H1 (cell line): ENCODE results near the gene SLC17A1. TPM values are rescaled to one million over a fixed set of nuclear protein-coding genes. Genes with fewer than 3 reads are reported as not detected.

Experiments
- CTCF ChIA-PET: fragments of 300-600 bp; sonication (Branson Sonifier 250); formaldehyde crosslinking; loops from one replicate; lab custom pipeline; 2021; ENCODE audit not compliant: partially characterized antibody; lab: Charles Lee
- POLR2A ChIA-PET: fragments of 300-600 bp; sonication (Branson Sonifier 250); formaldehyde crosslinking; loops from one replicate; lab custom pipeline; 2021; ENCODE audit warnings: inconsistent platforms; ENCODE audit not compliant: partially characterized antibody; lab: Charles Lee
- DNase-seq, 2 experiments: peaks; one replicate each; pipeline versions ENCODE4 v3.0.0 to v3.0.0-alpha.2; 2010 to 2022; ENCODE audit warnings: low spot score in 2 of 2, low read depth in 1 of 2, mixed read lengths in 1 of 2
- FAIRE-seq: peaks from 2 replicates; lab custom pipeline; 2011; peaks lifted over from hg19 to GRCh38; lab: Jason Lieb, UNC
- H2AFZ ChIP-seq: 2 replicates; pipeline ENCODE4 v1.8.1; 2012; ENCODE audit warnings: low read length, inconsistent platforms
- H2AK5ac ChIP-seq: 2 replicates; pipeline ENCODE4 v1.6.1; 2013; ENCODE audit warnings: low read depth, low read length
- H2BK120ac ChIP-seq: replicated peaks from 2 replicates; pipeline ENCODE3; 2013; ENCODE audit warnings: low read depth, low read length, inconsistent platforms
- H2BK12ac ChIP-seq: 2 replicates; pipeline ENCODE4 v1.6.1; 2013; ENCODE audit warnings: low read depth, low read length
- H2BK15ac ChIP-seq: 2 replicates; pipeline ENCODE4 v1.6.1; 2013; ENCODE audit warnings: low read length
- H2BK20ac ChIP-seq: 2 replicates; pipeline ENCODE4 v1.6.1; 2013; ENCODE audit warnings: low read length
- H2BK5ac ChIP-seq: 2 replicates; pipeline ENCODE4 v1.6.1; 2013; ENCODE audit warnings: low read depth, low read length
- H3K14ac ChIP-seq: 2 replicates; pipeline ENCODE4 v1.6.1; 2013; ENCODE audit warnings: inconsistent platforms; ENCODE audit not compliant: insufficient read length
- H3K18ac ChIP-seq: 2 replicates; pipeline ENCODE4 v1.6.1; 2013; ENCODE audit warnings: low read length; ENCODE audit errors: extremely low read depth
- H3K23ac ChIP-seq: 2 replicates; pipeline ENCODE4 v1.6.1; 2013; ENCODE audit warnings: inconsistent platforms; ENCODE audit not compliant: insufficient read length
- H3K23me2 ChIP-seq: 2 replicates; pipeline ENCODE4 v1.6.1; 2013; ENCODE audit warnings: low read depth, low read length
- H3K27ac ChIP-seq: 2 replicates; pipeline ENCODE4 v1.6.1; 2011; ENCODE audit warnings: low read depth, low read length, inconsistent platforms
- H3K27me3 ChIP-seq, 4 experiments: replicated peaks in 1 of 4; 1 replicate in 1 of 4; 2 replicates in 3 of 4; pipeline versions ENCODE4 v1.6.1 to v1.8.1; 2011 to 2013; ENCODE audit warnings: low read length in 3 of 4, mild to moderate bottlenecking in 3 of 4, inconsistent platforms in 2 of 4, mixed read lengths in 2 of 4, moderate library complexity in 1 of 4; ENCODE audit not compliant: control insufficient read depth in 3 of 4, insufficient read depth in 3 of 4; ENCODE audit errors: extremely low read depth in 1 of 4
- H3K36me3 ChIP-seq, 4 experiments: 2 replicates each; pipeline versions ENCODE4 v1.6.1 to v1.8.1; 2011 to 2013; ENCODE audit warnings: mild to moderate bottlenecking in 4 of 4, low read length in 3 of 4, moderate library complexity in 2 of 4, control low read depth in 1 of 4, inconsistent platforms in 1 of 4; ENCODE audit not compliant: insufficient read depth in 4 of 4, control insufficient read depth in 2 of 4
- H3K4ac ChIP-seq: replicated peaks from 2 replicates; pipeline ENCODE3; 2013; ENCODE audit warnings: low read length, low read depth, mixed read lengths, inconsistent platforms; ENCODE audit not compliant: insufficient read length
- H3K4me1 ChIP-seq, 4 experiments: replicated peaks in 1 of 4; 1 replicate in 1 of 4; 2 replicates in 3 of 4; pipeline versions ENCODE4 v1.6.1 to v1.8.1; 2011 to 2013; ENCODE audit warnings: low read length in 3 of 4, inconsistent platforms in 2 of 4, mixed read lengths in 1 of 4; ENCODE audit not compliant: insufficient read depth in 4 of 4, control insufficient read depth in 3 of 4
- H3K4me2 ChIP-seq, 2 experiments: 2 replicates each; pipeline versions ENCODE4 v1.6.1 to v1.8.1; 2011 to 2013; ENCODE audit warnings: low read depth in 2 of 2, low read length in 2 of 2, control low read depth in 1 of 2, inconsistent platforms in 1 of 2, mild to moderate bottlenecking in 1 of 2; ENCODE audit not compliant: insufficient read depth in 1 of 2
- H3K4me3 ChIP-seq, 4 experiments: fragments of 200-600, 300-600 bp in 1 of 4; sonication (generic), shearing (Covaris generic), sonication (Bioruptor Twin) in 1 of 4; 2 replicates each; pipeline versions ENCODE4 v1.5.1 to v1.8.1; 2011 to 2016; ENCODE audit warnings: low read length in 4 of 4, low read depth in 3 of 4, control low read depth in 2 of 4, inconsistent platforms in 2 of 4, mild to moderate bottlenecking in 2 of 4, mixed read lengths in 1 of 4, moderate library complexity in 1 of 4; ENCODE audit not compliant: insufficient read depth in 2 of 4; ENCODE audit errors: extremely low read depth in 1 of 4
- H3K56ac ChIP-seq: replicated peaks from 2 replicates; pipeline ENCODE3; 2013; ENCODE audit warnings: low read depth, mild to moderate bottlenecking, mixed read lengths, low read length, inconsistent platforms; ENCODE audit not compliant: insufficient read length
- H3K79me1 ChIP-seq: 2 replicates; pipeline ENCODE4 v1.6.1; 2013; ENCODE audit warnings: low read depth, low read length, control low read depth
- H3K79me2 ChIP-seq, 2 experiments: 2 replicates each; pipeline versions ENCODE4 v1.6.1 to v1.8.1; 2012 to 2013; ENCODE audit warnings: low read length in 2 of 2, mild to moderate bottlenecking in 2 of 2, inconsistent platforms in 1 of 2; ENCODE audit not compliant: insufficient read depth in 2 of 2, control insufficient read depth in 1 of 2
- H3K9ac ChIP-seq, 4 experiments: replicated peaks in 1 of 4; 1 replicate in 1 of 4; 2 replicates in 3 of 4; pipeline versions ENCODE4 v1.6.1 to v1.8.1; 2011 to 2013; ENCODE audit warnings: low read depth in 3 of 4, low read length in 3 of 4, control low read depth in 2 of 4, mild to moderate bottlenecking in 2 of 4, moderate library complexity in 2 of 4, inconsistent platforms in 1 of 4; ENCODE audit errors: extremely low read depth in 1 of 4
- H3K9me3 ChIP-seq, 2 experiments: 2 replicates each; pipeline versions ENCODE4 v1.6.1 to v1.8.1; 2012 to 2013; ENCODE audit warnings: mild to moderate bottlenecking in 2 of 2, moderate library complexity in 2 of 2, control low read depth in 1 of 2, inconsistent platforms in 1 of 2, low read depth in 1 of 2, low read length in 1 of 2, mixed read lengths in 1 of 2; ENCODE audit not compliant: insufficient read depth in 2 of 2
- H4K20me1 ChIP-seq, 2 experiments: replicated peaks in 1 of 2; 2 replicates each; pipeline versions ENCODE3 to v1.8.1; 2011 to 2013; ENCODE audit warnings: inconsistent platforms in 2 of 2, low read length in 2 of 2, mild to moderate bottlenecking in 1 of 2; ENCODE audit not compliant: insufficient read depth in 2 of 2, control insufficient read depth in 1 of 2
- H4K5ac ChIP-seq: 2 replicates; pipeline ENCODE4 v1.6.1; 2013; ENCODE audit warnings: low read length, low read depth, mixed read lengths, inconsistent platforms; ENCODE audit not compliant: insufficient read length
- H4K8ac ChIP-seq: 2 replicates; pipeline ENCODE4 v1.8.0; 2013; ENCODE audit warnings: mild to moderate bottlenecking, moderate library complexity, low read length, inconsistent platforms; ENCODE audit not compliant: insufficient read depth; ENCODE audit errors: extremely low read depth
- H4K91ac ChIP-seq: replicated peaks from 2 replicates; pipeline ENCODE3; 2013; ENCODE audit warnings: low read length, mixed read lengths, inconsistent platforms; ENCODE audit not compliant: insufficient read length
- ATF2 ChIP-seq: IDR thresholded peaks from 2 replicates; pipeline ENCODE4 v1.6.1; 2012; ENCODE audit warnings: low read length, inconsistent platforms
- BACH1 ChIP-seq: IDR thresholded peaks from 2 replicates; pipeline ENCODE4 v1.6.1; 2012; ENCODE audit warnings: low read length, improper control_type of control experiment
- BCL11A ChIP-seq, 2 experiments: IDR thresholded peaks; one replicate each; pipeline ENCODE4 v1.6.1; 2011; ENCODE audit warnings: low read depth in 2 of 2, low read length in 2 of 2, mild to moderate bottlenecking in 2 of 2
- CBX5 ChIP-seq: fragments of 300-800, 300-1000 bp; sonication (generic); IDR thresholded peaks from 2 replicates; pipeline ENCODE4 v1.7.1; 2016; ENCODE audit warnings: antibody characterized with exemption, low read length, low read depth
- CREB1 ChIP-seq: IDR thresholded peaks from 2 replicates; pipeline ENCODE4 v1.6.1; 2012; ENCODE audit warnings: inconsistent platforms
- EP300 ChIP-seq, 2 experiments: IDR thresholded peaks; 1 replicate in 1 of 2; 2 replicates in 1 of 2; pipeline ENCODE4 v1.6.1; 2011 to 2012; ENCODE audit warnings: low read depth in 2 of 2, low read length in 2 of 2, mild to moderate bottlenecking in 2 of 2, borderline replicate concordance in 1 of 2, inconsistent platforms in 1 of 2, moderate library complexity in 1 of 2
- MAX ChIP-seq: IDR thresholded peaks from 2 replicates; pipeline ENCODE4 v1.6.1; 2012; ENCODE audit warnings: inconsistent platforms
- PHF8 ChIP-seq: fragments of 200-600 bp; sonication (generic); conservative IDR thresholded peaks from 2 replicates; pipeline ENCODE4 v1.7.1; 2012; ENCODE audit warnings: low read depth, mild to moderate bottlenecking, inconsistent platforms, low read length, moderate library complexity
- POU5F1 ChIP-seq: IDR thresholded peaks from 2 replicates; pipeline ENCODE4 v1.6.1; 2011; ENCODE audit warnings: low read depth, mild to moderate bottlenecking, low read length, moderate library complexity
- RNF2 ChIP-seq: fragments of 200-900, 300-1000 bp; sonication (generic); IDR thresholded peaks from 2 replicates; pipeline ENCODE4 v1.7.1; 2016; ENCODE audit warnings: borderline replicate concordance, low read depth, mild to moderate bottlenecking, antibody characterized with exemption, low read length; ENCODE audit not compliant: poor library complexity, severe bottlenecking; ENCODE audit errors: missing control alignments
- SAP30 ChIP-seq: fragments of 300-600 bp; sonication (generic); IDR thresholded peaks from 2 replicates; pipeline ENCODE4 v1.7.1; 2012; ENCODE audit warnings: low read length, moderate library complexity, mild to moderate bottlenecking, inconsistent platforms; ENCODE audit not compliant: insufficient read depth, insufficient replicate concordance
- SUZ12 ChIP-seq: fragments of 200-600 bp; sonication (generic); IDR thresholded peaks from 2 replicates; pipeline ENCODE4 v1.6.1; 2012; ENCODE audit warnings: mild to moderate bottlenecking, inconsistent platforms, low read length, moderate library complexity, mixed read lengths
- WGBS, 2 experiments: shearing (Covaris generic) in 1 of 2; methylation state at CpG; one replicate each; pipeline versions ENCODE4 v1.1.6 to v1.1.7; 2013 to 2015; ENCODE audit warnings: low lambda C conversion rate in 2 of 2, mixed read lengths in 2 of 2, inconsistent platforms in 1 of 2, low coverage in 1 of 2, missing lambda C conversion rate in 1 of 2; ENCODE audit not compliant: insufficient replicate concordance in 2 of 2, insufficient coverage in 1 of 2, insufficient read length in 1 of 2; ENCODE audit errors: extremely low coverage in 1 of 2, missing lambda C conversion rate in 1 of 2; 5-methylcytosine and 5-hydroxymethylcytosine counted together
- polyA plus RNA-seq, 7 experiments: library from polyadenylated mRNA; depleted of rRNA in 3 of 7; stranded (reverse) in 5 of 7; unstranded in 2 of 7; fragments of >200 nt in 5 of 7; fragments of 200-250 nt in 2 of 7; gene quantifications; 1 replicate in 5 of 7; 2 replicates in 1 of 7; 4 replicates in 1 of 7; pipeline versions ENCODE4 v1.2.1 to v1.2.3, GENCODE V29; 2011 to 2013; ENCODE audit warnings: missing spikeins in 2 of 7, mixed read lengths in 2 of 7
- total RNA-seq: library from RNA; stranded (reverse); fragmentation: NEBNext Ultra II Directional; extraction: Animal tissue kit (Norgen Biotek cat#: 25700); gene quantifications from 2 replicates; pipeline ENCODE4 v1.2.1, GENCODE V29; 2021

SLC17A1 gene
- total and polyA plus RNA-seq, 2 of the 8 experiments (the other 6 are each of a cell fraction or from before 2014, with no cell fraction given), result not detected

GRCh38 chr6:25829375-25829774 is 2.5 kb downstream of the SLC17A1 start:
- no peak for DNase-seq
- CTCF ChIA-PET, result interaction anchor here (1.1 kb wide), 1 partner anchor 123 kb away, joined by 3 read pairs; no protein-coding TSS in a partner anchor
- no peak overlapping the region for H3K27ac ChIP-seq
- no peaks in the 10 kb centered on the region for H3K36me3 ChIP-seq
- H3K14ac ChIP-seq, result no peak overlapping the region
- no peaks in the 10 kb centered on the region for H4K20me1 ChIP-seq
- no peak overlapping the region for H2BK120ac ChIP-seq
- H2BK5ac ChIP-seq, result no peak overlapping the region
- H2BK20ac ChIP-seq, result no peak overlapping the region
- no peak for FAIRE-seq
- H3K56ac ChIP-seq, result no peak overlapping the region
- H3K4me3 ChIP-seq, result no peak overlapping the region
- no peak overlapping the region for H4K91ac ChIP-seq
- H3K9me3 ChIP-seq, result no peaks in the 10 kb centered on the region
- H2BK15ac ChIP-seq, result no peak overlapping the region
- no peak overlapping the region for H2AFZ ChIP-seq
- no peak overlapping the region for H3K9ac ChIP-seq
- no peak overlapping the region for H3K23ac ChIP-seq
- no peaks in the 10 kb centered on the region for H3K23me2 ChIP-seq
- H3K79me1 ChIP-seq, result no peaks in the 10 kb centered on the region
- POLR2A ChIA-PET, result no interaction called here
- 88% methylated on average over 1 of the region's 1 CpG; no CpG with 5 or more reads in 1 of the 2 experiments for WGBS, 2 experiments
- H3K18ac ChIP-seq, result no peak overlapping the region
- no peak overlapping the region for H2BK12ac ChIP-seq
- H3K4me1 ChIP-seq, result no peaks in the 10 kb centered on the region
- no peak overlapping the region for H4K5ac ChIP-seq
- H2AK5ac ChIP-seq, result no peak overlapping the region
- H3K4ac ChIP-seq, result no peak overlapping the region
- H3K79me2 ChIP-seq, result no peaks in the 10 kb centered on the region
- no peak overlapping the region for H4K8ac ChIP-seq
- no peak overlapping the region for H3K4me2 ChIP-seq
- H3K27me3 ChIP-seq, result no peaks in the 10 kb centered on the region
- TF ChIP-seq BCL11A (IDR thresholded peaks at IDR 0.05; ENCODE audit: low read depth in 2 of 2, low read length in 2 of 2), result no peak
- no peak for TF ChIP-seq POU5F1
- TF ChIP-seq CBX5, result no peak
- no peak for TF ChIP-seq SAP30
- no peak for TF ChIP-seq SUZ12
- no peak for TF ChIP-seq ATF2
- no peak for TF ChIP-seq BACH1
- TF ChIP-seq EP300 (IDR thresholded peaks at IDR 0.05; ENCODE audit: borderline replicate concordance in 1 of 2, low read depth in 2 of 2, low read length in 2 of 2), result no peak
- no peak for TF ChIP-seq PHF8
- TF ChIP-seq RNF2, result no peak
- no peak for TF ChIP-seq MAX
- TF ChIP-seq CREB1, result no peak
